GM20000 (cell line): ENCODE measurements around the gene LRSAM1.

Experiments
- DNase-seq: peaks from one replicate; pipeline ENCODE4 v3.0.0; 2012; ENCODE audit warnings: low spot score
- CTCF ChIP-seq: IDR thresholded peaks from 2 replicates; pipeline ENCODE4 v1.5.1; 2012; ENCODE audit warnings: mild to moderate bottlenecking, control low read depth; ENCODE audit errors: extremely low read depth, missing control alignments

Gene LRSAM1

GRCh38 chr9:127421057-127421456 lies 30.3 kb upstream of the LRSAM1 start:
- no peak for TF ChIP-seq CTCF
- no peak for DNase-seq

GRCh38 chr9:127422133-127422782 lies 29.1 kb upstream of the LRSAM1 start:
- DNase-seq: no peak

GRCh38 chr9:127422787-127423186 lies 28.5 kb upstream of the LRSAM1 start:
- no peak for DNase-seq

More at GRCh38 chr9:127422133-127422782, 29.1 kb upstream of the LRSAM1 start:
- TF ChIP-seq CTCF: no peak

GRCh38 chr9:127423476-127423933 lies 27.8 kb upstream of the LRSAM1 start:
- DNase-seq: no peak
- TF ChIP-seq CTCF: no peak

More at GRCh38 chr9:127422787-127423186, 28.5 kb upstream of the LRSAM1 start:
- TF ChIP-seq CTCF: no peak

GRCh38 chr9:127423934-127424675 lies 27.2 kb upstream of the LRSAM1 start, which contains the start of gene ZNF79:
Gene ZNF79, plus strand, starts transcription at chr9:127424382. Its CDS starts 406 bp downstream, at chr9:127424788.
- DNase-seq: peak; percentile 93
- TF ChIP-seq CTCF: no peak

GRCh38 chr9:127424676-127424999 lies 26.7 kb upstream of the LRSAM1 start:
- TF ChIP-seq CTCF: no peak
- peak; percentile 26 for DNase-seq

- DNase-seq: no peak
- TF ChIP-seq CTCF: no peak
Observed at GRCh38 chr9:127426756-127427155, 24.6 kb upstream of the LRSAM1 start.
